Ishikawa (cell line): ENCODE measurements around the gene TC2N.

Experiments used
- CEBPB ChIP-seq: IDR thresholded peaks from 2 replicates; pipeline ENCODE4 v1.6.1; 2012
- CREB1 ChIP-seq: IDR thresholded peaks from 2 replicates; pipeline ENCODE4 v1.6.1; 2012; ENCODE audit warnings: low read depth
- EGR1 ChIP-seq: IDR thresholded peaks from 2 replicates; pipeline ENCODE4 v1.6.1; 2012
- EP300 ChIP-seq: IDR thresholded peaks from 2 replicates; pipeline ENCODE4 v1.6.1; 2012; ENCODE audit warnings: borderline replicate concordance
- FOXM1 ChIP-seq: IDR thresholded peaks from 2 replicates; pipeline ENCODE4 v1.6.1; 2012; ENCODE audit warnings: low read depth, borderline replicate concordance
- NFIC ChIP-seq: IDR thresholded peaks from 2 replicates; pipeline ENCODE4 v1.6.1; 2012
- RAD21 ChIP-seq: IDR thresholded peaks from 2 replicates; pipeline ENCODE4 v1.6.1; 2012; ENCODE audit warnings: low read depth
- TAF1 ChIP-seq: IDR thresholded peaks from 2 replicates; pipeline ENCODE4 v1.6.1; 2012; ENCODE audit warnings: low read depth, mild to moderate bottlenecking
- TCF12 ChIP-seq: IDR thresholded peaks from 2 replicates; pipeline ENCODE4 v1.6.1; 2012; ENCODE audit warnings: low read depth
- TEAD4 ChIP-seq: IDR thresholded peaks from 2 replicates; pipeline ENCODE4 v1.6.1; 2012
- YY1 ChIP-seq: IDR thresholded peaks from 2 replicates; pipeline ENCODE4 v1.6.1; 2012; ENCODE audit warnings: low read depth
- ZBTB7A ChIP-seq: IDR thresholded peaks from 2 replicates; pipeline ENCODE4 v1.6.1; 2012; ENCODE audit warnings: low read depth
- TF ChIP-seq, protein P1 (sequence below): IDR thresholded peaks from 2 replicates; pipeline ENCODE4 v1.6.1; 2012; ENCODE audit warnings: low read depth, mild to moderate bottlenecking
- TF ChIP-seq, protein P2 (sequence below): IDR thresholded peaks from 2 replicates; pipeline ENCODE4 v1.6.1; 2012
- TF ChIP-seq, protein P3 (sequence below): IDR thresholded peaks from 2 replicates; pipeline ENCODE4 v1.6.1; 2012

The TC2N gene

DNA sequence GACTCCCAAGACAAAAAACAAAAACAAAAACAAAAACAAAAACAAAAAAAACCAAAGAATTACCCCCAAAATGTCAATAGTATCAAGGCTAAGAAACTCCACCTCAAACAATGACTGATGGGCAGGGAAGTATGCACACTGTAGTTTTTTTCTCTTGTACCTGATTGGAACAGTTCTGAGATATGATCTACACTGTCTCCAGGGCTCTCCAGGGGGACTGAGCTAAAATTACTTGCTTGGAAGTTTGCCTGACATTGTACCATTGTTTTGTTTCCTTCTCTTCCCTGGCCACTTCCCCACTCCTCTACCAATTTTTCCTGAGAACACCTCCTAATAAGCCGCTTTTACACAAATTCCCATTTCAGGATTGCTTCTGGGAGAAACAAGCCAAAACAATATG is 113.2 kb downstream of the TC2N start:
- TF ChIP-seq TEAD4 (peak; percentile 32; the same call in 1 of the 2 replicates), TAF1 (no peak), CEBPB (no peak), CREB1 (no peak), FOXM1 (peak; percentile 43; the same call in 1 of the 2 replicates), EP300 (peak; percentile 58; the same call in 1 of the 2 replicates), TCF12 (no peak), YY1 (no peak), RAD21 (no peak), NFIC (peak; percentile 76), ZBTB7A (no peak), EGR1 (no peak)
- TF ChIP-seq, protein P1, sequence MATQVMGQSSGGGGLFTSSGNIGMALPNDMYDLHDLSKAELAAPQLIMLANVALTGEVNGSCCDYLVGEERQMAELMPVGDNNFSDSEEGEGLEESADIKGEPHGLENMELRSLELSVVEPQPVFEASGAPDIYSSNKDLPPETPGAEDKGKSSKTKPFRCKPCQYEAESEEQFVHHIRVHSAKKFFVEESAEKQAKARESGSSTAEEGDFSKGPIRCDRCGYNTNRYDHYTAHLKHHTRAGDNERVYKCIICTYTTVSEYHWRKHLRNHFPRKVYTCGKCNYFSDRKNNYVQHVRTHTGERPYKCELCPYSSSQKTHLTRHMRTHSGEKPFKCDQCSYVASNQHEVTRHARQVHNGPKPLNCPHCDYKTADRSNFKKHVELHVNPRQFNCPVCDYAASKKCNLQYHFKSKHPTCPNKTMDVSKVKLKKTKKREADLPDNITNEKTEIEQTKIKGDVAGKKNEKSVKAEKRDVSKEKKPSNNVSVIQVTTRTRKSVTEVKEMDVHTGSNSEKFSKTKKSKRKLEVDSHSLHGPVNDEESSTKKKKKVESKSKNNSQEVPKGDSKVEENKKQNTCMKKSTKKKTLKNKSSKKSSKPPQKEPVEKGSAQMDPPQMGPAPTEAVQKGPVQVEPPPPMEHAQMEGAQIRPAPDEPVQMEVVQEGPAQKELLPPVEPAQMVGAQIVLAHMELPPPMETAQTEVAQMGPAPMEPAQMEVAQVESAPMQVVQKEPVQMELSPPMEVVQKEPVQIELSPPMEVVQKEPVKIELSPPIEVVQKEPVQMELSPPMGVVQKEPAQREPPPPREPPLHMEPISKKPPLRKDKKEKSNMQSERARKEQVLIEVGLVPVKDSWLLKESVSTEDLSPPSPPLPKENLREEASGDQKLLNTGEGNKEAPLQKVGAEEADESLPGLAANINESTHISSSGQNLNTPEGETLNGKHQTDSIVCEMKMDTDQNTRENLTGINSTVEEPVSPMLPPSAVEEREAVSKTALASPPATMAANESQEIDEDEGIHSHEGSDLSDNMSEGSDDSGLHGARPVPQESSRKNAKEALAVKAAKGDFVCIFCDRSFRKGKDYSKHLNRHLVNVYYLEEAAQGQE, result no peak
- TF ChIP-seq, protein P2, sequence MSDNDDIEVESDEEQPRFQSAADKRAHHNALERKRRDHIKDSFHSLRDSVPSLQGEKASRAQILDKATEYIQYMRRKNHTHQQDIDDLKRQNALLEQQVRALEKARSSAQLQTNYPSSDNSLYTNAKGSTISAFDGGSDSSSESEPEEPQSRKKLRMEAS, result no peak; the same call in 1 of the 2 replicates
- TF ChIP-seq, protein P3, sequence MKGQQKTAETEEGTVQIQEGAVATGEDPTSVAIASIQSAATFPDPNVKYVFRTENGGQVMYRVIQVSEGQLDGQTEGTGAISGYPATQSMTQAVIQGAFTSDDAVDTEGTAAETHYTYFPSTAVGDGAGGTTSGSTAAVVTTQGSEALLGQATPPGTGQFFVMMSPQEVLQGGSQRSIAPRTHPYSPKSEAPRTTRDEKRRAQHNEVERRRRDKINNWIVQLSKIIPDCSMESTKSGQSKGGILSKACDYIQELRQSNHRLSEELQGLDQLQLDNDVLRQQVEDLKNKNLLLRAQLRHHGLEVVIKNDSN, result no peak; the same call in 1 of the 2 replicates

DNA sequence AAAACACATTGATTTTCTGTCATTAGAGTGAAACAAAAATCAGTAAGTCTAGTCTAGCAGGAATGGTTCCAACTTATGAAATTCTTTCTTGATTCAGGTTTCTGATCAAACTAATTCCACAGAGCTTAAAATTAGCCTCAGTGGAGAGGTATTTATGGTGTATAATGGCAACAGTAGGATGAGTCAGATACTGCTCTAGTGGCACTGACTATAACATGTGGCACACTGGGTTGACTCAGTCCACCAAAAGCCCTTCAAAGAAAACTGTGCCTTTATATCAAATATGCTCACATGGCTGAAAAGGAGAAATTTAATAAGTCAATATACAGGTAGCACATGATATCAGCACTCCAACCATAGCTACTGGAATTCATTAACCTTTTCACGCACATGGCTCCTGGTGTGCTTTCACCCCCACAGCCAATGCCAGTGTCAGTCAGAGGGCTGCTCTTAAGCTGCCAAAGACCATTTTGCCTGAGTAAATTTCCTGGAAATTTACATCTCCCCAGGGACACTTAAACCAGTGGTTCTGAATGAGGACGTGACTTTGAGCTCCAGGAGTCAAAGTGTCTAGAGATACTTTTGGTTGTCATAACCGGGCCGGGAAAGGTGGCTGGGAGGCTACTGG is 113.7 kb downstream of the TC2N start:
- TF ChIP-seq TEAD4 (no peak), YY1 (no peak), TCF12 (no peak), TAF1 (no peak), NFIC (no peak), EGR1 (no peak), CEBPB (no peak), FOXM1 (no peak), EP300 (no peak), RAD21 (no peak), CREB1 (no peak), ZBTB7A (no peak)
- TF ChIP-seq, protein P1, result no peak
- TF ChIP-seq, protein P3, result no peak
- TF ChIP-seq, protein P2, result no peak

DNA sequence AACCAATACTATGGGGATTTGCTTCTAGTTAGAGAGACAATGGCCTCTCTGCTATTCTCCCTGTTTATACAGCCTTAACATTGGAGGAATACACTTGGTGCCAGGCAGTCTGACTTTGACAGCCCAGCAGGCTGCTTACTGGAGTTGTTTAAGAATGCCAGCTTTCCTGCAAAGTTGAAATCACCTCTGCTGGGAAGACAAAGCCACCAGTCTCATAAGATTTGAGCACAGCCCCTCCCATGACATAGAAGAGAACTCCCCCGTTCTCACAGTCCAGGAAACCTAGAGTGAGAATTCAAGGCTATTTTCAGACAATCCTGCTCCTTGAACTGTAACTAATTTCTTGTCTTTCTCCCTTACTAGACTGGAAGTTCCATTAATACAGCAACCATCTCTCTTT is 114.4 kb downstream of the TC2N start:
- no peak for TF ChIP-seq FOXM1
- TF ChIP-seq EP300, result no peak
- TF ChIP-seq CREB1, result no peak
- TF ChIP-seq CEBPB, result no peak
- no peak for TF ChIP-seq YY1
- no peak for TF ChIP-seq TCF12
- TF ChIP-seq EGR1, result no peak

DNA sequence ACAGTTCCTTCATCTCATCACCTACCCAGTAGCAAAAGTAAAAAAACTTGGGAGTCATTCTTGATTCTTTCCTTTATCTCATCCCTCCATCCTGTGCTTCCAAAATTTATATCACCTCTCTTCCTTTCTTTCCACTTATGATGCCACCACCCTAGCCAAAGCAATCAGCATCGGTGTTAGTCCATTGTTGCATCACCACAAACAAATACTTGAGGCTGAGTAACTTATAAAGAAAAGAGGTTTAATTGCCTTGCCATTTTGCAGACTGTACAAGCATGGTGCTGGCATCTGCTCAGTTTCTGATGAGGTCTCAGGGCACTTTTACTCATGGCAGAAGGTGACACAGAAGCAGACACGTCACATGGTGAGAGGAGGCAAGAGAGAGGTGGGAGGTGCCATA is 115.6 kb downstream of the TC2N start:
- TF ChIP-seq FOXM1, result no peak
- TF ChIP-seq TEAD4, result no peak
- TF ChIP-seq, protein P1, result no peak
- TF ChIP-seq TCF12, result no peak
- TF ChIP-seq EP300, result no peak
- TF ChIP-seq, protein P2, result no peak
- TF ChIP-seq YY1, result no peak
- TF ChIP-seq, protein P3, result no peak
- TF ChIP-seq EGR1, result no peak
- no peak for TF ChIP-seq NFIC
- TF ChIP-seq ZBTB7A, result no peak
- TF ChIP-seq RAD21, result no peak
